Stimulated activated CD8-positive, alpha-beta memory T cell treated with anti-CD3 and anti-CD28 coated beads, Interleukin-7, amount 100 ng/mL, for 24 hours (primary cell): ENCODE measurements around the gene CFAP65.

ENCODE experiments used
- DNase-seq: peaks from one replicate; pipeline ENCODE4 v3.0.0-alpha.2; 2020; ENCODE audit warnings: low read depth

Gene CFAP65

GRCh38 chr2:219009294-219009693 is 32.0 kb downstream of the CFAP65 start:
- no peak for DNase-seq

- no peak for DNase-seq
Observed at GRCh38 chr2:219003979-219004378, 37.3 kb downstream of the CFAP65 start.

- no peak for DNase-seq
Observed at GRCh38 chr2:219003267-219003634, 38.1 kb downstream of the CFAP65 start.

DNA sequence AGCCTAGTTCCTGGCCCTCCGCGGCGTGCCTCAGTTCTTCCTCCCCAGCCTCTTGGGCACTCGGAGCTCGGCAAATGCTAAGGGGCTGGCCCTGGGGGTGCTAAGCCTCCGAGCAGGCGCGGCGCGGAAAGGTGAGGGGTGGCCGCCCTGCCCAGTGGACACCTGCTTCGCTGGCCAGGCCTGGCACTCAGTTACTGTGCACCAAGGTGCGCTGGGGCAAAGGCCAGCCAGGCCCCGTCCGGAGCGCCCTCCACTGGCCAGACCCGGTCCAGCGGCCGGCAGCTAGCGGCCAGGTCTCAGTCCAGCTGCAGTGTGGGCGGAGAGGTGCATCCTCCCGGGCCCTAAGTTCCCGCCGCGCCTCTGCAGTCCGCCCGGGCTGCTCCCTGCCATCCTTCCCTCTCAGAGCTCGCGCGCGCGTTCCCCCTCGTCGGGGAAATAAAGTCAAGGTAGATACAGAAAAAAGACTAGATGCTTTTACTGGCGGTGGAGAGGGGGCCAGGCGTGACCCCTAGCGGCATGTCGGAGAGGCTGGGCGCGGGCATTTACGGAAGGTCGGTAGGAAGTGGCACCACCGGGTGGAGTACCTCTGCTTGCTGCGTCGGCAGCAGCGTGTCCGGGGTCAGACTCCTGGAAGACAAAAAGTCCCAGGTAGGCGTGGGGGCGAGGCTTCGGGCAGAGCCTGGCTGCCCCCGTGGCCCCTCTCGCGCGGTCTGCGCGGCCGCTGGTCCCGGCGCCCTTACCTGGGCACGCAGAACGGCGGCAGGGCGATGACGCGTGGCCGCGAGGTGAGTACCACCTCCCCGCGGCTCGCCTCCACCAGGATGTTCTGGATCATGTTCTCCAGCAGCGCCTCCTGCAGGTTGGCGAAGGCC is 38.7 kb downstream of the CFAP65 start:
- no peak for DNase-seq

- no peak for DNase-seq
Observed at GRCh38 chr2:219001577-219002394, 39.5 kb downstream of the CFAP65 start.

GRCh38 chr2:219001100-219001576 is 40.2 kb downstream of the CFAP65 start:
- no peak for DNase-seq

DNA sequence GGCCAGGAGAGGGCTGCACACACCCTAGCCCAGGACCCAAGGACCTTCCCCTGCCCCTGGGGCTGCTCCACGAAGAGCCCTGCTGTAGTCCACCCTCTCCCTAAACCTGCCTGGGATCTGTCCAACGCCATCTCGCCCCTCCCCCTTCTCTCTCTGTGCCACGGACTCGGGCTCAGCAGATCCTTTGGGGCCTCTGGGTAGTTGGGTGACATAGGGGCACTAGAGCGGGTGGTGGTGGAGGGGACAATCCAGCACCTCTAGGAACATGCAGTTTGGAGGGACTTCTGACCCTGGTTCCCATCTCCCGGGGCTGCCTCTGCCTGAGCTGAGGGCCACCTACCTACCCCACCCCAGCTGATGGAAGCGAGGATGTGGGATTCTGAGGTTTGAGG is 40.8 kb downstream of the CFAP65 start:
- DNase-seq: no peak

DNA sequence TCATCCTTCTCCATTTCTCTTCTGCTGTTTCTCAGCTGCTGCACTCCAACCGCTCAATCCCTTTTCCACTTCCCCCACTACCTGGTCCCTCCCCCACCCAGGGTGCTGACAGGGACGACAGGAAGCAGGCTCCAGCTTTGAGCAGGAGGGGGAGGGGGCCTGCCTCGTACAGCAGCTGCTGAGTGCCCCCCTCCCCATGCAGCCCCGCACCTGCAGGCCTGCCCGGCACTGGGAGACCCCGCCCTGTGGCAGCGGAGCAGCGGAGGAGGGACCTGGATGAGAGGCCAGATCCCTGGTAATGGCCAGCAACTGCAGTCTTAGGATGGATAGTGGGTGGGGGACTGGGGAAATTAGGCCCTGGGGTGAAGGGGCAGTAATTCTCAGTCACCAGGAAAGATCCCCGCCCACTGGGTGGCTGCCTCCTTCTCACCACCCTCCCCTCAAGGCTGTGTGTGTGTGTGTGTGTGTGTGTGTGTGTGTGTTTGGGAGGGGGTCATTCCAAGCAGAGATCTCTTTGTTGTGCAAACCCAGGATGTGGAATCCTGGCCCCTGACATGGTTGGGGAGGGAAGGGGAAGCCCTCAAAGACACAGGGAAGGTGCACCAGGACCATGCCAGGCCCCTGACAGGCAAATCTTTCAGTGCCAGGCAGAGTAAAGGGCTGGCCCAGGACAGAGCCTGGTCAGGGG is 41.3 kb downstream of the CFAP65 start:
- no peak for DNase-seq

DNA sequence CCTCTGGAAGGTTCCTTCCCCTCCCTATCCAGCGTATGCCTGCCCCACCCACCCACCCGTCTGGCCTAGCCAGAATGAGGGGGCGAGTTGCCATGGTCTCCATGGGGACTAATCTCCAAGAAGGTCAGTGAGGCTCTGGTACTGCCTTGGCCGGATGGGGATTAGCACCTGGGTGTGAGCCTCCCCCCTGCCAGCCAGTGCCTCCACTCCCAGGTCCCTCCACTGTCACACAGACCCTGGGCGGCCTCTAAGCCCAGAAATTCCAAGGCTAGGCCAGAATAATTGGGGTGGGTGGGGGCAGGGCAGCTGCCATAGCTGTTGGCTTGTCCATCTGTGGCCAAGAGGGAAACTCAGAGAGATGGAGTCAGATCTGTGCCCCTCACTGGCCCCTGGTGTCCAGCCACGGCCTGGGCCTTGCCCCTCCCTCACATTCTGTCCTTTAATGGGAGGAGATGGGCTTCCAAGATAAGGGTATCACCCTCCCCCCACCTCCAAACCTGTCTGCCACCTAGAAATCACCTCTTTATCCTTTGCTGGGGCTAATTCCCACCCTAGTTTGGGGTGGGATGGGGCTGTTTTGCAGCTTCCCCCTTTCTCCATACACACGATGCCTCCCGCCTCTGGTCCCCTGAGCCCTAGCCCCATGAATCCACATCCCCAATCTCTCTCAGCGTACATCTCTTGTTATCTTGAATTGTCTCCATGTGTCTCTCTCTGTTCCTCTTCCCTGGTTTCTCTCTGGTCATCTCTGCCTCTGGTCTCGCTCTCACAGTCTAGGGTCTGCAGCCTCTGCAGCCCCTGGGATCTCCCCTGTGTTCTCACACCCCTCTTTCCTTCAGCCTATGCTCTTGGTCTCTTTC is 42.1 kb downstream of the CFAP65 start:
- no peak for DNase-seq

GRCh38 chr2:218998414-218999002 is 42.8 kb downstream of the CFAP65 start:
- DNase-seq: no peak

GRCh38 chr2:218997731-218998130 is 43.6 kb downstream of the CFAP65 start:
- DNase-seq: no peak

DNA sequence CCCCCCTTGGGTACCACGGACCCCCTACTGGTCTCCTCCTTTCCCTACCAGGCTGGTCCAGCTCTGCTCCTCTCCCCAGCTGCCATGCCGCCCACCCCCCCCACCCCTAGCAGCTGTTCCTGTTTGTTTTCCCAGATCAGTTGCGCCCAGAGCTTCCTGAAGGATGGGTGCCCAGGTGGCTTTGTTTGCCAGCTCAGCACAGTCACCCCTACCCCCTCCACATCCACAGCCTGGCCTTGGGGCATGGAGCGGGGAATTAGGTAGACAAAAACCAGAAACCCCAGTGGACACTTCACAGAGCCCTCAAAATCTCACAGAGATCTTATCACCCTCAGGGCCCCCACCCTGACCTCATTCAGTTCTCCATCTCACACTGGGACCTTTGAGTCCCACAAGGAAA is 44.4 kb downstream of the CFAP65 start:
- DNase-seq: no peak

GRCh38 chr2:218995972-218996711 is 45.2 kb downstream of the CFAP65 start:
- peak; percentile 79 for DNase-seq

- DNase-seq: no peak
Observed at GRCh38 chr2:218995561-218995960, 45.8 kb downstream of the CFAP65 start.

DNA sequence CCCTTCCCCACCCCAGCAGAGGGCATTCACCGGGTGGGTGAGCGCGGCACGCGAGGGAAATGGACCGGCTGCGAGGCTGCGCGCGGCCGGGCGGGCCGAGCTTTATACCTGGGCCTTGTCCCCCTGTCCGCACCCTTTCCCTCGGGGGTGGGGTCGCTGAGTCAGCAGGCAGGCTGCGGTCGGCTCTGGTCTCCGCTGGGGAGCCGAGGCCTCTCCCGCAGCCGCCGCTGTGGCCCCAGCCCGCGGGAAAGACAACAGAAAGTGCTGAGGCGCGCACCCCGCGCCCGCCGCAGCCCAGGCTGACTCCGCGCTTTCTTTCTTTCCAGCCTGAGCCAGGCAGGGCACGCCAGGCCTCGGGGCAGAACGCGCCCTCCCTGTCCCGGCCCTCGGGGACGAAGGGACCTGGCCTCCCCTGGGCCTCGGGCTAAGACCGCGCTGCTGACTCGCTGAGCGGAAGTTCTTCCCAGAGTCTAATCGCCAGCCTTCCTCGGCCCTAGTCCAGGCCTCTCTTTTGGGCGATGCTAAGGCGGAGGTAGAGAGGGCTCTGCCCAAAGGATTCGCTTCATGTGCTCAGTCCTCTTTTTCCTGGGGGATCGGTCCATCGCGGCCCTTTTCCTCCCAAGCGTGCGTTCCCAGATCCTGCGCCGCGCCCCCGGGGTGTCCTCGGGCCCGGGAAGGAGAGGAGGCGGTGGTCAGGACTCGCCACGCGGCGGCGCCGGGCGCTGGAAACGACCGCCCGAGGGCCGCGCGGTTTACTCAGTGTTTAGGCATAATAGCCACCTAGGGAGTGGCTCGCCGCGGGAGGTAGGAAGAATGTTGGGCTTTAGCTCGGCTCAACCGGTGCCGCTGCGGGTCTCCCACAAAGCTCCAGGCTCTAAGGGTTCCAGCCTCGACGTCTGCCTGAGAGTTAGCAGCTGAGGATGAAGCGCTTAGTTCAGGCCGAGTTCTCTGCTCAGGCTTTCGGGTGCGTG is 47.7 kb downstream of the CFAP65 start, which contains the start of gene CRYBA2:
Gene CRYBA2 (minus strand): TSS at position 78 of the 971 bp plus-strand sequence. CDS start 246 bp downstream, outside the sequence.
- DNase-seq: no peak

DNA sequence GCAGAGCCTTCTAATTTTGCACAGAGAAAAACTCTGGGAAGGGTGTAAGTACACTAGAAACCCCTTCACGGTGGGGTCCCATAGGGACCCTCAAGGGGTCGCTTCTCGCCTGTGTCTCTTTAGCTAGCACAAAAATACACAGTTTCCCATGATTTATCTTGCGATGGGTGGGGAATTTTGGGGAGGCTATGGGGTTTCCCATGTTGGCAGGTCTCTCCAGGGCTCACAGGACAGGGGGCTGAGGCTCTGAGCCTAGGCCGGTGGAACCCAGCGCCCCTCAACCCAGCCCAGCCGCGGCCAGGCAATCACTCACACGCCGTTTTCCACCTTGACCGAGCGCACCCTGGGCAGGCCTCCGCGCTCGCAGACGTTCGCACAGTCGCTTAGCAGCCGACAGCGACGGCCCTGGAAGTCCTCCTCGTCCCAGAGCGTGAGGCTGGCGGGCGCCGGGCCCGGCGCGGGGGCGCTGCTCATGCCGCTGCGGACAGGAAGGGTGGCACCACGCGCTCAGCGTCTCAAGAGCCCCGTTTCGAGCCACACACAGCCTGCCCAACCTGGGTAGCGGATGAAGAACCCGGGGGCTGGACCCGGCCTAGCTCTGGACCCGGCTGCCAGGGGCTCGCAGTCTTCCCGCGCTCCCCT is 48.5 kb downstream of the CFAP65 start:
- no peak for DNase-seq

GRCh38 chr2:218992196-218992595 is 49.1 kb downstream of the CFAP65 start:
- no peak for DNase-seq

DNA sequence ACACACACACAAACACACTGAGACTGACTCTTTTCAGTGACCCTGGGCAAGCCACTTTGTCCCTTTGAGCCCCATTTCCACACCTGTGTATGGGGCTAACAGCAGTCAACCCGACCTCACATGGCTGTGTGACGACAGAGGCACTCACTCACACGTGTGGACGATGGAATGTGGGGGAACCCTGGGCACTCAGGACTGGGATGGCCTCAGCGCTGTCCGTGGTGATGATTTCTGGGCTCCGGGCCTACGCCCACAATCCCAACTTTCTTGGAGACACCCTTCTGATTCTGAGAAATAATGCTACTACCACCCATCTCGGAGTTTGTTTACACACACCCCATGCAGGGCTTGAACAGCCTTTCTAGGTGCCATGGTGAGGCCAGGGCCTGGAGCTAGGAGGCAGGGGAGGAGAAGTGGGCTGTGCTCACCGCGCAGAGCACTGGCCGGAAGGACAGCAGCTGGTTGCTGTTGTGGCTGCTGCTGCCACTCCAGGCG is 49.6 kb downstream of the CFAP65 start:
- DNase-seq: no peak
